ENCODE measurements around the gene VGLL4.

VGLL4 gene

DNA sequence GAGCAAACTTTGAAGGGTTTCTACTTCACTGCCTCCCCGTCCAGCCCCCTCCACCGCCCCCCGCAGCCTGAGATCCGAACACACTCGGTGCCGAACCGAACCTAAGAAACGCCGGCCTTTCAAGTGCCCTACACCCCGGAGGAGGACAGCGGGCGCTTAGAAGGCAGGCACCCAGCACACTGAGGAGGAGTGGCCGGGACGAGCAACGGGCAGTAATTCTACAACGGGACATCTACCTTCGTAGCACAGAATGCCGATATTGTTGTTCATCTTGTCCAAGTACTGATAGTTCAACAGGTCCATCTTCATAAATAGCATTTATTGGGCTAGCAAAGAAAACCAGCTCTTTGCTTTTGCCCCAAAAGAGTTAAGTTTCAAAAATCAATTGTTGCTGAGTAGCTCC, 513 bp downstream of the VGLL4 start:
- ChIA-PET CTCF (interaction anchor here (0.5 to 1.1 kb wide), 3 partner anchors 177 to 308 kb away, joined by 3 read pairs; no protein-coding TSS in a partner anchor), POLR2A (interaction anchor here (0.6 to 1.6 kb wide), 4 partner anchors 52 to 471 kb away, joined by 3 to 6 read pairs (median 4); no protein-coding TSS in a partner anchor)
- peak; percentile 40 for DNase-seq (ENCODE audit: extremely low spot score)
- no peak for TF ChIP-seq SP1 (IDR thresholded peaks at IDR 0.05)
- TF ChIP-seq TARDBP (IDR thresholded peaks at IDR 0.05): no peak
- no peak for TF ChIP-seq NFRKB (IDR thresholded peaks at IDR 0.05)
- no peak for TF ChIP-seq PKNOX1 (IDR thresholded peaks at IDR 0.05)
- no peak for TF ChIP-seq FOXA1 (IDR thresholded peaks at IDR 0.05)
- no peak for TF ChIP-seq BHLHE40 (IDR thresholded peaks at IDR 0.05; ENCODE audit: borderline replicate concordance)

- TF ChIP-seq NFRKB (IDR thresholded peaks at IDR 0.05) (no peak), L3MBTL2 (conservative IDR thresholded peaks at IDR 0.05) (0 out of 2 replicates have a peak, but pooled peaks have one; percentile 11), TARDBP (IDR thresholded peaks at IDR 0.05) (no peak; the same call in 1 of the 2 replicates), ARNT (IDR thresholded peaks at IDR 0.05) (peak; percentile 88), FOXK2 (IDR thresholded peaks at IDR 0.05) (no peak), PKNOX1 (IDR thresholded peaks at IDR 0.05) (0 out of 2 replicates have a peak, but pooled peaks have one; percentile 16)
- ChIA-PET POLR2A (interaction anchor here (0.6 to 1.6 kb wide), 4 partner anchors 51 to 470 kb away, joined by 3 to 6 read pairs (median 4); no protein-coding TSS in a partner anchor), CTCF (interaction anchor here (0.9 kb wide), 1 partner anchor 264 kb away, joined by 3 read pairs; no protein-coding TSS in a partner anchor)
- DNase-seq (ENCODE audit: extremely low spot score): peak; percentile 41
These were observed 1.1 kb downstream of the VGLL4 start for GRCh38 chr3:11642431-11643191.

DNA sequence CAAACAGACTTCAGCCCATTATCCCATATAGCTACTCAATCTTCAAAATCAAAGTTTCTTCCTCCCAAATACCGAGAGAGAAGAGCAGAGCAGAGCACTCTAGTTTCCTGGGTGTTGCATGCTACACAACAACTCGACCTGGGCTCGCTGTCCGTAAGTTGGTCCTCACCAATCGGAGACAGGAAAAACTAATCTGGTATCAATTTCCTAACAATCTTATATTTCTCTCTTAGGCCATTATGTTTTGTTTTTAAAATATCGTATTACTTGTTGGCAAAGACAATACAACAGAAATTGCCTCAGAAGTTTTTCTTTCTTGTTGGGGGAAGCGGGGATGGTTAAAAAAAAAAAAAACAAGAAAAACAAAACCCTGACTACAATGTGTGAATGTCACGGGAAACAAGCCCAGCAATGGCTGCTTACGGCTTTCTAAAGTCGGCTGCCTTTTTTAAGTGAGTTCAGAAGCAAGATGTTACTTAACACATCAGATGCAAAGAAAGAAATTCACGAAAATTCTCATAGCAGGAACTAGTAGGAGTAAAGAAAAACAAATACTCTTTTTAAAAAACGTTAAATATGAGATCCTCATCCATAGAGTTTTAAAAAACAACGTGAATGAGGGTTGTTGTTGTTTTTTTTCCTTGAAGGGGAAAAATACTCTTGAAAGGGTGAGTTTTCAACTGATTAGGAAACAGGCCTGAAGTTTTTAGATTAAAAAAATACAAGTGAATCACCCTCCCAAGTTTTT, 1.9 kb downstream of the VGLL4 start:
- ChIA-PET POLR2A (no interaction called here), CTCF (no interaction called here)
- TF ChIP-seq HDGF (IDR thresholded peaks at IDR 0.05; ENCODE audit: borderline replicate concordance): no peak
- no peak for TF ChIP-seq BHLHE40 (IDR thresholded peaks at IDR 0.05; ENCODE audit: borderline replicate concordance)
- TF ChIP-seq ZNF384 (IDR thresholded peaks at IDR 0.05): peak; percentile 76
- TF ChIP-seq CTBP1 (IDR thresholded peaks at IDR 0.05; ENCODE audit: borderline replicate concordance): no peak
- DNase-seq (ENCODE audit: extremely low spot score): peak; percentile 28

DNA sequence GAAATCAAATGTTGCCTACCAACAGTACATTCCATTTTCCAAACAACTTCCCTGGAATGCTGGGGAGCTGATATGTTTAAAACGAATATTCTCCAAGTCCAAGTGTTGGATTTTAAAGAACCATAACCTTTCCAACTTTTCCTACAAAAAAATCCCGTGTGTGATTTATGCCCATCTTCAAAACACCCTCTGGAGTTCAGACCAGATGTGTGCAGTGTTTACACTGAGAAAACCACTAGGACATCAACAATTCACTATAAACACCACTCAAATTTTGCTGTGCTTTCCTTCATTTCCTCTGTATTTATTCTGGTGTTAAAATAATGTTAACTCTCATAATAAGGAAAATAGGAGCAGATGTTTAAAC, 2.4 kb downstream of the VGLL4 start:
- CTCF ChIA-PET: no interaction called here
- DNase-seq (ENCODE audit: extremely low spot score): no peak
- POLR2A ChIA-PET: no interaction called here
- no peak for TF ChIP-seq HDGF (IDR thresholded peaks at IDR 0.05; ENCODE audit: borderline replicate concordance)
- TF ChIP-seq ARNT (IDR thresholded peaks at IDR 0.05): no peak
- TF ChIP-seq FOXM1 (IDR thresholded peaks at IDR 0.05; ENCODE audit: borderline replicate concordance): no peak
- no peak for TF ChIP-seq FOXA1 (IDR thresholded peaks at IDR 0.05)
- no peak for TF ChIP-seq ZNF384 (IDR thresholded peaks at IDR 0.05)

GRCh38 chr3:11640009-11640673, 3.6 kb downstream of the VGLL4 start:
- no peak for TF ChIP-seq BHLHE40 (IDR thresholded peaks at IDR 0.05; ENCODE audit: borderline replicate concordance)
- TF ChIP-seq L3MBTL2 (conservative IDR thresholded peaks at IDR 0.05): no peak
- TF ChIP-seq HDGF (IDR thresholded peaks at IDR 0.05; ENCODE audit: borderline replicate concordance): no peak
- no peak for TF ChIP-seq FOXK2 (IDR thresholded peaks at IDR 0.05)
- no peak for TF ChIP-seq ELF4 (IDR thresholded peaks at IDR 0.05)
- ChIA-PET CTCF (interaction anchor here (0.7 kb wide), 1 partner anchor 708 kb away, joined by 4 read pairs; no protein-coding TSS in a partner anchor), POLR2A (no interaction called here)
- no peak for DNase-seq (ENCODE audit: extremely low spot score)

DNA sequence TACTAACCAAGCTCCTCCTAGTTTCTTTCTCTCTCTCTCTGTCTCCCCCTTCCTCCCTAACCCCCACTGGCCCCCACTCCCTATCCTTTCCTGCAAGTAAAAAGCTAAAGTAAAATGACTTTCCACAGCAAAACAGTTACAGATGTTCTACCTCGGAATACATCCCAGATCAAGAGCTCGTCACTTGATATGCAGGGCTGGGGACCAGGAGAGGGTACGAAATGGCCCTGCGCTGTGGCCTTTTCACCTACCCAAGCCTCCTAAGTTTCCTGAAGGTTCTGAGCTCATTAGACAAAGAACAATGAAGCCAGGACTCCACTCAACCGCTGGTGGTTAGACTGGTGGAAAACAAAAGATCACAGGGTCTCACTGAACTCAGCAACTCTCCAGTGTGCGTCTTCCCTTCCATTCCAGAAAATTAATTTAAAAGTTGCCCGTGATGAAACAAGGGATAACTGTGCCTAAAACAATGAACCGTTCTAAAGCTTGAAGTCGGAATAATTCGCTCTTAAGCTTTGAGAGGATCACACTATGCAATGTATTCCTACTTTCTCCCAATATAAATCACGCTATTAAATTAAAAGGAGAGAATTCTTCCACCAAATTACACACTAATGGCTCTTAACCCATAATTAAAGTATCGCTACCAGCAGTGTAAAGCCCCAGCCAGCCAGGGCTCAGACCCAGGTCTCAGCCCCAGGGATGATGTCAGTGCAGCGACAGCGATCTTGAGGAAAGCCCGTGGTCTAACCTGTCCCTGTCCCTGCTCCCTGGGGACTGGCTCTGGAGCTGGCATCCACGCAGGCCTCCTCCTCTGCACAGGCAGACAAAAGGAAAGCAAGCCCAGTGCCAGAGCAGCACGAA, 5.0 kb downstream of the VGLL4 start:
- peak; percentile 28 for DNase-seq (ENCODE audit: extremely low spot score)
- ChIA-PET POLR2A (no interaction called here), CTCF (interaction anchor here (0.9 kb wide), 1 partner anchor 31 kb away, joined by 3 read pairs; no protein-coding TSS in a partner anchor)

More for the DNA sequence above, 5.0 kb downstream of the VGLL4 start:
- TF ChIP-seq FOXM1 (IDR thresholded peaks at IDR 0.05; ENCODE audit: borderline replicate concordance) (no peak), ARNT (IDR thresholded peaks at IDR 0.05) (no peak), TARDBP (IDR thresholded peaks at IDR 0.05) (no peak), BHLHE40 (IDR thresholded peaks at IDR 0.05; ENCODE audit: borderline replicate concordance) (no peak), ELF4 (IDR thresholded peaks at IDR 0.05) (no peak), HDGF (IDR thresholded peaks at IDR 0.05; ENCODE audit: borderline replicate concordance) (no peak), LEF1 (IDR thresholded peaks at IDR 0.05; ENCODE audit: borderline replicate concordance) (no peak), L3MBTL2 (conservative IDR thresholded peaks at IDR 0.05) (no peak), SP1 (IDR thresholded peaks at IDR 0.05) (no peak), NFRKB (IDR thresholded peaks at IDR 0.05) (no peak)
